ENCODE data around the gene CASK.

The CASK gene

DNA sequence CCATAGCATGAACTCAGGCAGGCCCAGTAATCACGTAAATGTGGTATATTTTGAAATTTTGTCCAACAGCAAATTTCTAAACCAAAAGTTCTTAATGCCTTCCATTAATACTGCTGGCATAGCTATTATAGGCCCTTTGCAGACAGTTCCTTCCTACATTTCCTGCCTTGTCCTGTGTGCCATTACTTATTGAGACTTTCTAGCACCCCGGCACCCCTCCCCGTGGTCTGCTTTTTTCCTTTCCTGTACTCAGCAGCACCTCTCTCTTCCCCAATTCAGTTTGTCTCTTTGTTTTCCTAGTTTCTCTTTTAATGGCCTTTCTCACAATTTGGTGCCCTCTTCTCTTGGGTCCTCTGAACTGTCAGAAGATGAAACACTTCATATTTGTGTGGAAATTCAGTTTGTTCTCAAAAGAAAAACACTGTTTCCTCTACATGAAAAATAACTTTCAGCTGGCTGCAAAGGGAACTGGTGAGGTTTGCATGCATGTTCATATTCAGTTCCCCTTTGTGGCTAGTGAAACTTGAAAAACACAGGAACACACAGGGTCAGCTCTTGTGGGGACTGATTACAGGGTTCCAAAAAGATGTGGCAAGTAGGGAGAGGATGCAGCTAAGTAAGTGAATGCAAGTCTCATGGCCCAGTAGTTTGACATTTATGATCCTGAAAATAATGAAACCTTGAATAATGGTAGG is 217.5 kb downstream of the CASK start:
- no peak for DNase-seq (ENCODE audit: low read depth)
- no peak overlapping the region for H3K4me3 ChIP-seq (ENCODE audit: low read depth, low read length)
- TF ChIP-seq, protein P1, sequence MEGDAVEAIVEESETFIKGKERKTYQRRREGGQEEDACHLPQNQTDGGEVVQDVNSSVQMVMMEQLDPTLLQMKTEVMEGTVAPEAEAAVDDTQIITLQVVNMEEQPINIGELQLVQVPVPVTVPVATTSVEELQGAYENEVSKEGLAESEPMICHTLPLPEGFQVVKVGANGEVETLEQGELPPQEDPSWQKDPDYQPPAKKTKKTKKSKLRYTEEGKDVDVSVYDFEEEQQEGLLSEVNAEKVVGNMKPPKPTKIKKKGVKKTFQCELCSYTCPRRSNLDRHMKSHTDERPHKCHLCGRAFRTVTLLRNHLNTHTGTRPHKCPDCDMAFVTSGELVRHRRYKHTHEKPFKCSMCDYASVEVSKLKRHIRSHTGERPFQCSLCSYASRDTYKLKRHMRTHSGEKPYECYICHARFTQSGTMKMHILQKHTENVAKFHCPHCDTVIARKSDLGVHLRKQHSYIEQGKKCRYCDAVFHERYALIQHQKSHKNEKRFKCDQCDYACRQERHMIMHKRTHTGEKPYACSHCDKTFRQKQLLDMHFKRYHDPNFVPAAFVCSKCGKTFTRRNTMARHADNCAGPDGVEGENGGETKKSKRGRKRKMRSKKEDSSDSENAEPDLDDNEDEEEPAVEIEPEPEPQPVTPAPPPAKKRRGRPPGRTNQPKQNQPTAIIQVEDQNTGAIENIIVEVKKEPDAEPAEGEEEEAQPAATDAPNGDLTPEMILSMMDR (IDR thresholded peaks at IDR 0.05; ENCODE audit: low read depth, low read length, missing control alignments): no peak
- in situ Hi-C loops (cut with HindIII; ENCODE audit: low sequenced_read_pairs): no loop called here

DNA sequence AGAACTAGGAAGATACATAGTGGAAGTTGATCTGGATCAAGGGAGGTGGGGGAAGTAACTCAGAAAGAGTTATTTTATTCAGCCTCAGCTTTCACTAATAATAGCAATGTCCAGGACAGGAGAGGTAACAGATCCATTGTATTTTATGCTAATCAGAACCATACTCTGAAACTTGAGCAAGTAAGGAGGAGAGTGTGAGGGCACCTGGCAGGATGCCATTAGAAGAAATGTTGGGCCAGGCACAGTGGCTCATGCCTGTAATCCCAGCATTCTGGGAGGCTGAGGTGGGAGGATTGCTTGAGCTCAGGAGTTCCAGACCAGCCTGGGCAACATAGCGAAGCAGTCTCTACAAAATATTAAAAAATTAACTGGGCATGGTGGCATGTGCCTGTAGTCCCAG is 218.3 kb downstream of the CASK start:
- H3K4me3 ChIP-seq (ENCODE audit: low read depth, low read length): no peak overlapping the region
- TF ChIP-seq, protein P1 (IDR thresholded peaks at IDR 0.05; ENCODE audit: low read depth, low read length, missing control alignments): no peak
- DNase-seq (ENCODE audit: low read depth): no peak
- in situ Hi-C loops (cut with HindIII; ENCODE audit: low sequenced_read_pairs): no loop called here

DNA sequence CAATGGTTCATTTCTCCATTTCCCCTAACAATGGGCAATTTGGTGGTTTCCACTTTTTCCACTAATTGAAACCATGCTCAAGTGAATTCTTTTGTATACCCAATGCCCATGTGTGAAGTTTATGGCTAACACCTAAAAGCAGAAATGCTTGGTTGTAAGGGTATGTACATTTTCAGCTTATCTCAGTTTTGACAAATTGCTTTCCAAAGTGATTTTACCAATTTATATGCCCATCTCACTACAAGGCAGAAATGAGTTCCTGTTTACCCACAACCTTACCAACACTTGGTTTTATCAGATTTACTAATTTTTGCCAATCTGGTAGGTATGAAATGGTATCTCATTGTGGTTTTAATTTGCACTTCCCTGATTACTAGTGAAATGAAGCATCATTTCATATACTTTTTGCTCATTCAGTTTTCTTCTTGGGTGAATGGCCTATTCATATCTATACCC is 219.8 kb downstream of the CASK start:
- no peak overlapping the region for H3K4me3 ChIP-seq (ENCODE audit: low read depth, low read length)
- in situ Hi-C loops (cut with HindIII; ENCODE audit: low sequenced_read_pairs): no loop called here
- TF ChIP-seq, protein P1 (IDR thresholded peaks at IDR 0.05; ENCODE audit: low read depth, low read length, missing control alignments): no peak
- DNase-seq (ENCODE audit: low read depth): no peak

DNA sequence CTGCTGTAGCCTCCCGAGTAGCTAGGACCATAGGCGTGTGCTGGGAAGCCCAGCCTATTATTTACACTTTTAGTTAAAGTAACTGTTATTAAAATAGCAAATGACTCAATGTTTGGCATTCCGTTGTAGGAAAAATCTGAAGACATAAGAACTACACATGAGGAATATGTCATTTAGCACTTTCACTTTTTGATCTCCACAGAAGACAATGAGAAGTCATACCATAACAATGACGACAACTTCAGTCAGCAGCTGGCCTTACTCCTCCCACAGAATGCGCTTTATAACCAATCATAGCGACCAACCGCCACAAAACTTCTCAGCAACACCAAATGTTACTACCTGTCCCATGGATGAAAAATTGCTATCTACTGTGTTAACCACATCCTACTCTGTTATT is 227.9 kb downstream of the CASK start:
- TF ChIP-seq, protein P1 (IDR thresholded peaks at IDR 0.05; ENCODE audit: low read depth, low read length, missing control alignments): no peak
- in situ Hi-C loops (cut with HindIII; ENCODE audit: low sequenced_read_pairs): no loop called here
- no peak overlapping the region for H3K4me3 ChIP-seq (ENCODE audit: low read depth, low read length)
- DNase-seq (ENCODE audit: low read depth): no peak

DNA sequence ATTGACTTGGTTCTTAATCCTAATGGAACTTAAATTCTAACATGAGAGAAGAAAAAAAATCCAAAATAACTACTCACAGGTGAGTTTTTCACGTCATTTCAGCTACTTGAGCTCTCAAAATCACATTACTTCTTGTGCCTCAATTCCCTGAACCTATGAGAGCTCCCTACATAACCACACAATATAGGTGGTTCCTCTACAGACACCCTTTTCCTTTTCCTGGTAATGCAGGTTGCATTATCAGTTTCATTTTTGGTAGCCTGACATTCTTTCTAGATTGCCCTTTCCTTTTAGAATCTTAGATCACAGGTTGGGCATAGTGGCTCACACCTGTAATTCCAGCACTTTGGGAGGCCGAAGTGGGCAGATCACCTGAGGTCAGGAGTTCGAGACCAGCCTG is 230.3 kb downstream of the CASK start:
- H3K4me3 ChIP-seq (ENCODE audit: low read depth, low read length): no peak overlapping the region
- no peak for DNase-seq (ENCODE audit: low read depth)
- TF ChIP-seq, protein P1 (IDR thresholded peaks at IDR 0.05; ENCODE audit: low read depth, low read length, missing control alignments): no peak
- in situ Hi-C loops (cut with HindIII; ENCODE audit: low sequenced_read_pairs): no loop called here

DNA sequence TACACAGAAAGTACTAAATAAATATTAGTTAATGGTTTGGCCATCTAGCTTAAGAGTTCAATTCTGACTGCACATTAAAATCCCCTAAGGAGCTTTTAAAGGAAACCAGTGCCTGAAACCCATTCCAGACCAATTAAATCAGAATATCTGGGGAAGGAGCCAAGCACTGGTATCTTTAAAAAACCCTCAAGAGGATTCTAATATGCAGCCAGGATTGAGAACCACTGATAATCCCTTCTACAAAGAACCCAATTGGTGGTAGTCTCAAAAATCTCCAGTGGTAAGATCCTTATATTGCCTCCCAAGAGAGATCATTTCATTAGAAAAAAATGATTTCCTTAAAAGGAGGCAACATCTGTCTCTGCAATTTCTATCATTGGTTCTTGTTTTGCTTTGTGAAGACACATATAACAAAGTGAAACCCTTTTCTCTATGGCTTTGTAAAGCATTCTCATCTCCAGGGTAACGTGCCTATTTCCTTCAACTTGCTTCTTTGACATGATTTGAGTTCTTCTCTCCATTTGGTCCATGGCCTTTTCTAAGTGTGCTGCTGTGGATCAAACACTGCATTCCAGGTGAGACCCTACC is 231.1 kb downstream of the CASK start:
- DNase-seq (ENCODE audit: low read depth): no peak
- in situ Hi-C loops (cut with HindIII; ENCODE audit: low sequenced_read_pairs): no loop called here
- TF ChIP-seq, protein P1 (IDR thresholded peaks at IDR 0.05; ENCODE audit: low read depth, low read length, missing control alignments): no peak
- H3K4me3 ChIP-seq (ENCODE audit: low read depth, low read length): no peak overlapping the region

Measured in astrocyte of the cerebellum (primary cell).